Measurements from ENCODE around the gene SPG21.
A peak's percentile ranks its signal among the peaks of the same experiment; 100 is the strongest.

Gene SPG21

DNA sequence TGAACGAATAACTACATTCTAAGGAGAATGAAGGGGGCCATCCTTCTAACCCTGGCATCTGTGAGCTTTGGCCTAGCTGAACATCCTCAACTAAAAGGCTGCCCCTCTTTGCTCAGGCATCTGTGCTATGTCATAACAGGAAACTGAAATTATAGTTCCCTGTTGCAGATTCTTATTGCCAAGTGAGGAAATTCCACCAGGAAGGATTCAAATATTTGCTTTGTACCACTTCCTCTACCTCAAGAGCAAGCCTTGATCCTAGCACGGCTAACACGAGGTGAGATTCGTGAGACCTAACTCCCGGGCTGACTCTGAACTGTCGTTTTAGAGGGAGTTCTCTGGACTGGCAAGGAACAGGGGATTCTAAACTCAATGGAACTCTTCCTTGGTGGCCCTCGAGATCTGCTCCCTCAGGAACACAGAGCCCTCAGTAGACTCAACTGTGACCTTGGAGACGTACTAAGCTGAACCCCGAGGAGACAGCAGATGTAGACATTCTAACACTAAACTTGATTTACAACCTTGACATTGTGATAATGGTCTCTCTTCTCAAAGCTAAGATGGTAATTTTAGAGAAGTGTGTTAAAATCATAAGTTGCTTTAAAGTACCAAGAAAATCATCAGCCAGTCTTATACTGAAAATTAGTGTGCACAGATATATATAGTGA, 4.2 kb downstream of the SPG21 start:
- no peak for ATAC-seq (ENCODE audit: low read depth)
- no peaks in the 10 kb centered on the region for H3K9me3 ChIP-seq (ENCODE audit: severe bottlenecking)
- no peak overlapping the region for H3K4me3 ChIP-seq (ENCODE audit: severe bottlenecking)

DNA sequence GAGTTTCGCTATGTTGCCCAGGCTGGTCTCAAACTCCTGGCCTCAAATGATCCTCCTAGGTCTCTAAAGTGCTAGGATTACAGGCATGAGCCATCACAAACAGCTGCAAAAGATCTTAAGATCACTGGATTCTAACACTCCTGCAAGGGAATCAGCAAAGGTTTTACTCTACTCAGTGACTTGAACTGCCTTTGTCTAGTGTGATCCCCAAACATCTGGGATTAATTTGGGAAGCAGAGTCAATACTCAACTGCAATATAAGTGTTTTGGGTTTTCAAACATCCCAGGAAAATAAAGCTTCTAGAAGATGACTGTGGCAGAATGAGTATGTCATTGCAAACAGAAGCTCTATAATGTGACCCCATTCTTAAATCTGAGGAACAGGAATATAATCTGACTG, 7.2 kb downstream of the SPG21 start:
- Histone ChIP-seq H3K4me3 (ENCODE audit: severe bottlenecking) (no peak overlapping the region), H3K27me3 (ENCODE audit: insufficient read depth, poor library complexity, severe bottlenecking) (no peaks in the 10 kb centered on the region), H3K27ac (ENCODE audit: poor library complexity, severe bottlenecking) (no peak overlapping the region), H3K4me1 (ENCODE audit: insufficient read depth, poor library complexity, severe bottlenecking) (peaks cover 9% of the 10 kb centered on the region), H3K9me3 (ENCODE audit: severe bottlenecking) (no peaks in the 10 kb centered on the region), H3K36me3 (ENCODE audit: low read depth) (peaks cover 57% of the 10 kb centered on the region)
- TF ChIP-seq, protein P1, sequence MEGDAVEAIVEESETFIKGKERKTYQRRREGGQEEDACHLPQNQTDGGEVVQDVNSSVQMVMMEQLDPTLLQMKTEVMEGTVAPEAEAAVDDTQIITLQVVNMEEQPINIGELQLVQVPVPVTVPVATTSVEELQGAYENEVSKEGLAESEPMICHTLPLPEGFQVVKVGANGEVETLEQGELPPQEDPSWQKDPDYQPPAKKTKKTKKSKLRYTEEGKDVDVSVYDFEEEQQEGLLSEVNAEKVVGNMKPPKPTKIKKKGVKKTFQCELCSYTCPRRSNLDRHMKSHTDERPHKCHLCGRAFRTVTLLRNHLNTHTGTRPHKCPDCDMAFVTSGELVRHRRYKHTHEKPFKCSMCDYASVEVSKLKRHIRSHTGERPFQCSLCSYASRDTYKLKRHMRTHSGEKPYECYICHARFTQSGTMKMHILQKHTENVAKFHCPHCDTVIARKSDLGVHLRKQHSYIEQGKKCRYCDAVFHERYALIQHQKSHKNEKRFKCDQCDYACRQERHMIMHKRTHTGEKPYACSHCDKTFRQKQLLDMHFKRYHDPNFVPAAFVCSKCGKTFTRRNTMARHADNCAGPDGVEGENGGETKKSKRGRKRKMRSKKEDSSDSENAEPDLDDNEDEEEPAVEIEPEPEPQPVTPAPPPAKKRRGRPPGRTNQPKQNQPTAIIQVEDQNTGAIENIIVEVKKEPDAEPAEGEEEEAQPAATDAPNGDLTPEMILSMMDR (IDR thresholded peaks at IDR 0.05; ENCODE audit: poor library complexity, severe bottlenecking): no peak
- DNase-seq (ENCODE audit: low spot score) (no peak), ATAC-seq (ENCODE audit: low read depth) (no peak)

More for the DNA sequence above, 4.2 kb downstream of the SPG21 start:
- Histone ChIP-seq H3K27ac (ENCODE audit: poor library complexity, severe bottlenecking) (peak overlapping the region; percentile 4), H3K4me1 (ENCODE audit: insufficient read depth, poor library complexity, severe bottlenecking) (peaks cover 9% of the 10 kb centered on the region), H3K27me3 (ENCODE audit: insufficient read depth, poor library complexity, severe bottlenecking) (no peaks in the 10 kb centered on the region), H3K36me3 (ENCODE audit: low read depth) (peaks cover 31% of the 10 kb centered on the region)
- TF ChIP-seq, protein P1 (IDR thresholded peaks at IDR 0.05; ENCODE audit: poor library complexity, severe bottlenecking): no peak
- DNase-seq (ENCODE audit: low spot score): no peak

DNA sequence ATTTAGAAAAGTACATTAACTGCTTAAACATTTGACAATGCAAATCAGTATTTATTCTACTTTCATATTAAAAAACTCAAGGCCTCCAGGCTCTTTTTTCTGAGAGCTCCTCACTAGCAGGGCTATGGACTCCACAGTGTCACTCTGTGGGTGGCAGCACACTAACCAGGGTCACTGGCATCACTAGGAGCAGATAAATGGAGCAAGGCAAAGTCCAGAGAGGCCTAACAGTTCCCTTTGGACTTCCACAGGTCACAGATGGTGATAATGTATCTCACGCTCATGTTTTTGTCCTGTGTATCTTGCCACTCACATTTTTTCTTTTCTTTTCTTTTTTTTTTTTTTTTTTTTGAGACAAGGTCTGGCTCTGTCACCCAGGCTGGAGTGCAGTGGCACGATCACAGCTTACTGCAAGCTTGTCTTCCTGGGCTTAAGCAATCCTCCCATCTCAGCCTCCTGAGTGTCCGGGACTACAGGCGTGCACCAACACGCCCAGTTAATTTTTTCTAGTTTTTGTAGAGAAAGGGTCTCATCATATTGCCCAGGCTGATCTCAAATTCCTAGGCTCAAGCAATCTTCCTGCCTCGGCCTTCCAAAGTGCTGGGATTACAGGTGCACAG, 7.8 kb downstream of the SPG21 start:
- Histone ChIP-seq H3K4me3 (ENCODE audit: severe bottlenecking) (no peak overlapping the region), H3K4me1 (ENCODE audit: insufficient read depth, poor library complexity, severe bottlenecking) (peaks cover 9% of the 10 kb centered on the region), H3K27ac (ENCODE audit: poor library complexity, severe bottlenecking) (no peak overlapping the region), H3K9me3 (ENCODE audit: severe bottlenecking) (no peaks in the 10 kb centered on the region), H3K36me3 (ENCODE audit: low read depth) (peaks cover 62% of the 10 kb centered on the region), H3K27me3 (ENCODE audit: insufficient read depth, poor library complexity, severe bottlenecking) (no peaks in the 10 kb centered on the region)
- DNase-seq (ENCODE audit: low spot score): no peak
- ATAC-seq (ENCODE audit: low read depth): no peak
- TF ChIP-seq, protein P1 (IDR thresholded peaks at IDR 0.05; ENCODE audit: poor library complexity, severe bottlenecking): no peak

DNA sequence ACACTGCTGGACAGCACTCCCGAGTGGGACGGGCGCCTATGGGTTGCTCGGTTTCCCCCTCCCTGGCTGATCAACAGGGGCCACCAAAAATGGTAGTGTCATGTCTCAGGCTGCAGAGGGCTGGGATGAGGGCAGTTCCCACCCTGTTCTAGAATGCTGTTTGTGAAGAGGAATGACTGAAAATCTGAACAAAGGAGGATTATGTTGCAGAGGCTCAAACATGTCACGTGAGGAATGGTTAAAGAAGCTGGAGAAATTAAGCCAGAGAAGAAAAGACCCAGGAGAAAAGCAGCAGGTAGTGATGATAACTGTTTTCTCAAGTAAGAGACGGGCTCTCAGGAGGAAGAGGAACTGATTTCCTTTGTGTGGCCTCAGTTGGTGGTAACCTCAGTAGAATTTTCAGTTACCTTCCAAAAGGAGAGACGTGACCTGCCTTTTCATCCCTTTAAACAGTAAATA, 10.4 kb downstream of the SPG21 start:
- Histone ChIP-seq H3K9me3 (ENCODE audit: severe bottlenecking) (no peaks in the 10 kb centered on the region), H3K4me3 (ENCODE audit: severe bottlenecking) (no peak overlapping the region), H3K27me3 (ENCODE audit: insufficient read depth, poor library complexity, severe bottlenecking) (no peaks in the 10 kb centered on the region), H3K27ac (ENCODE audit: poor library complexity, severe bottlenecking) (no peak overlapping the region), H3K4me1 (ENCODE audit: insufficient read depth, poor library complexity, severe bottlenecking) (no peaks in the 10 kb centered on the region), H3K36me3 (ENCODE audit: low read depth) (peaks cover 77% of the 10 kb centered on the region)
- DNase-seq (ENCODE audit: low spot score) (no peak), ATAC-seq (ENCODE audit: low read depth) (no peak)
- TF ChIP-seq, protein P1 (IDR thresholded peaks at IDR 0.05; ENCODE audit: poor library complexity, severe bottlenecking): no peak

DNA sequence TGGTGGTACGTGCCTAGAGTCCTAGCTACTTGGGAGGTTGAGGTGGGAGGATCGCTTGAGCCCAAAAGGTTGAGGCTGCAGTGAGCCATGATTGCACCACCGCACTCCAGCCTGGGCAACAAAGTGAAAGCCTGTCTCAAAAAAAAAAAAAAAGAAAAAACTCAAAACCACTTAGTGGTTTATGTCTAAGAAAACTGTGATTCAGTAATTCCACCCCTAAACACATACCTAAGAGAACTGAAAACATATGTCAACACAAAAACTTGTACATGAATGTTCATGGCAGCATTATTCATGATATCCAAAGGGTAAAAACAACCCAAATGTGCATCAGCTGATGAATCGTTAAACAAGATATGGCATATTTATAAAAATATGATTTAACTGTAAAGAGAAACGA, 14.3 kb downstream of the SPG21 start:
- H3K27me3 ChIP-seq (ENCODE audit: insufficient read depth, poor library complexity, severe bottlenecking): no peaks in the 10 kb centered on the region
- no peak overlapping the region for H3K4me3 ChIP-seq (ENCODE audit: severe bottlenecking)
- DNase-seq (ENCODE audit: low spot score) (no peak), ATAC-seq (ENCODE audit: low read depth) (no peak)
- no peaks in the 10 kb centered on the region for H3K9me3 ChIP-seq (ENCODE audit: severe bottlenecking)
- no peak overlapping the region for H3K27ac ChIP-seq (ENCODE audit: poor library complexity, severe bottlenecking)
- TF ChIP-seq, protein P1 (IDR thresholded peaks at IDR 0.05; ENCODE audit: poor library complexity, severe bottlenecking): no peak
- peaks cover 94% of the 10 kb centered on the region for H3K36me3 ChIP-seq (ENCODE audit: low read depth)
- H3K4me1 ChIP-seq (ENCODE audit: insufficient read depth, poor library complexity, severe bottlenecking): no peaks in the 10 kb centered on the region

Measured in RWPE2 (cell line).